ENCODE data around the gene FBXW4. TPM values are rescaled to one million over a fixed set of nuclear protein-coding genes. Genes with fewer than 3 reads are reported as not detected.
A peak's percentile ranks its signal among the peaks of the same experiment; 100 is the strongest.

The FBXW4 gene
- polyA plus RNA-seq, 1 of the 3 experiments (the other 2 are of a cell fraction): 27.6 TPM

DNA sequence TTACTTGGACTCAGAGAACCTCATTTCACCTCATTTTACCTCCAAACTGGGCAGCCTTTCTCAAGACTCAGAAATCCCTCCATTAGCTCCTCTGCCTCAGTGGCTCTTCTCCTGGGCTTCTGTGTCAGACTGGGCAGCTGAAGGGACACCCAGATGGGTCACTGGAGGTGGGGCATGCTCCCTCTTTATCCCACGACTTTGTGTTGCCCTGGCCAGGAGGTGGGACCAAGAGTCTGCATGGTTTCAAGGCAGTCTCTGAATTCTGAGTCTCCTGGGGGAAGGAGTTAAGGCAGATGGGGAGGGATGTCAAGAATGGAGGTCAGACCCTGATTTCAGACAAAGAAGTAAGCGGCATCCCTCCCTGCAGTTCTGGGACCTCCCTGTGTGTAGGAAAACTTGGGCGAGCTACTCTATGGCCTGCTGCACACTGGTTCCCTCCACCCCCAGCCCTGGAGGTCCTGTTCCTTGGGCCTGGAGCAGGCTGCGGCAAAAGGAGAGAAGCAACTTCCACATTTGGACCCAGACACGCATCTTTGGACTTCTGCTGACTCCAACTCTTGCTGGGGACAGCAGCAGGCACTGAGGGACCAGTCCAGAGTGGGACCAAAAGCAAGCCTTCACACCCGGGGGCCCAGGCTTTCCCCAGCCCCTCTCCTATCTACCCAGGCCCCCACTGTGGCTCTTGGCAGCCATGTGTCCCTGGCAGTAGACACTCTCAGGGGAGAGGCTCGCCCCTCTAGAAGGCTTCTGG is 117.7 kb downstream of the FBXW4 start:
- Histone ChIP-seq H3K27me3 (ENCODE audit: insufficient read depth) (no peaks in the 10 kb centered on the region), H3K4me1 (ENCODE audit: control insufficient read depth in 1 of 2, insufficient read depth in 2 of 2, low read depth in 1 of 2, low read length in 1 of 2) (peaks cover 0 to 4% of the 10 kb centered on the region in 2 experiments; a peak in 1 of 4 replicates), H3K4me3 (ENCODE audit: low read depth in 2 of 2, low read length in 1 of 2) (no peak overlapping the region), H3K9ac (no peak overlapping the region), H3K79me2 (ENCODE audit: insufficient read depth) (no peaks in the 10 kb centered on the region), H4K20me1 (ENCODE audit: insufficient read depth) (no peaks in the 10 kb centered on the region), H3K9me3 (no peaks in the 10 kb centered on the region), H3K27ac (ENCODE audit: low read depth in 2 of 2, low read length in 1 of 2) (no peak overlapping the region), H3K4me2 (no peak overlapping the region), H3K36me3 (replicated peaks in 1 of 2; ENCODE audit: control insufficient read depth in 1 of 2, insufficient read depth in 2 of 2, low read length in 1 of 2) (peaks cover 0 to 27% of the 10 kb centered on the region in 2 experiments), H2AFZ (ENCODE audit: low read depth) (no peak overlapping the region), H3K9me2 (no peaks in the 10 kb centered on the region), H3F3A (replicated peaks; ENCODE audit: insufficient read depth) (no peaks in the 10 kb centered on the region)
- ChIA-PET POLR2A (interaction anchor here (1.1 kb wide), 1 partner anchor 225 kb away, joined by 3 read pairs; no protein-coding TSS in a partner anchor), CTCF (interaction anchor here (1.5 to 4.1 kb wide), 4 partner anchors 7 to 363 kb away, joined by 6 to 26 read pairs (median 8); no protein-coding TSS in a partner anchor)
- peak; percentile 15 for DNase-seq
- 67% methylated on average over 4 of the region's 7 CpGs for WGBS (ENCODE audit: low lambda C conversion rate)
- TF ChIP-seq, protein P1, sequence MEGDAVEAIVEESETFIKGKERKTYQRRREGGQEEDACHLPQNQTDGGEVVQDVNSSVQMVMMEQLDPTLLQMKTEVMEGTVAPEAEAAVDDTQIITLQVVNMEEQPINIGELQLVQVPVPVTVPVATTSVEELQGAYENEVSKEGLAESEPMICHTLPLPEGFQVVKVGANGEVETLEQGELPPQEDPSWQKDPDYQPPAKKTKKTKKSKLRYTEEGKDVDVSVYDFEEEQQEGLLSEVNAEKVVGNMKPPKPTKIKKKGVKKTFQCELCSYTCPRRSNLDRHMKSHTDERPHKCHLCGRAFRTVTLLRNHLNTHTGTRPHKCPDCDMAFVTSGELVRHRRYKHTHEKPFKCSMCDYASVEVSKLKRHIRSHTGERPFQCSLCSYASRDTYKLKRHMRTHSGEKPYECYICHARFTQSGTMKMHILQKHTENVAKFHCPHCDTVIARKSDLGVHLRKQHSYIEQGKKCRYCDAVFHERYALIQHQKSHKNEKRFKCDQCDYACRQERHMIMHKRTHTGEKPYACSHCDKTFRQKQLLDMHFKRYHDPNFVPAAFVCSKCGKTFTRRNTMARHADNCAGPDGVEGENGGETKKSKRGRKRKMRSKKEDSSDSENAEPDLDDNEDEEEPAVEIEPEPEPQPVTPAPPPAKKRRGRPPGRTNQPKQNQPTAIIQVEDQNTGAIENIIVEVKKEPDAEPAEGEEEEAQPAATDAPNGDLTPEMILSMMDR (IDR thresholded peaks at IDR 0.05): no peak
- TF ChIP-seq FOXJ3 (CRISPR knock-in tag; IDR thresholded peaks at IDR 0.05) (no peak), RAD21 (IDR thresholded peaks at IDR 0.05; ENCODE audit: low read length) (no peak), TAF1 (IDR thresholded peaks at IDR 0.05; ENCODE audit: borderline replicate concordance, low read depth, low read length) (no peak), FOSL2 (IDR thresholded peaks at IDR 0.05; ENCODE audit: borderline replicate concordance, low read depth) (no peak), TEAD4 (IDR thresholded peaks at IDR 0.05; ENCODE audit: borderline replicate concordance, insufficient read depth) (no peak), RCOR1 (IDR thresholded peaks at IDR 0.05; ENCODE audit: low read length) (no peak), MXI1 (IDR thresholded peaks at IDR 0.05; ENCODE audit: low read depth, low read length) (no peak), JUND (IDR thresholded peaks at IDR 0.05) (no peak)

DNA sequence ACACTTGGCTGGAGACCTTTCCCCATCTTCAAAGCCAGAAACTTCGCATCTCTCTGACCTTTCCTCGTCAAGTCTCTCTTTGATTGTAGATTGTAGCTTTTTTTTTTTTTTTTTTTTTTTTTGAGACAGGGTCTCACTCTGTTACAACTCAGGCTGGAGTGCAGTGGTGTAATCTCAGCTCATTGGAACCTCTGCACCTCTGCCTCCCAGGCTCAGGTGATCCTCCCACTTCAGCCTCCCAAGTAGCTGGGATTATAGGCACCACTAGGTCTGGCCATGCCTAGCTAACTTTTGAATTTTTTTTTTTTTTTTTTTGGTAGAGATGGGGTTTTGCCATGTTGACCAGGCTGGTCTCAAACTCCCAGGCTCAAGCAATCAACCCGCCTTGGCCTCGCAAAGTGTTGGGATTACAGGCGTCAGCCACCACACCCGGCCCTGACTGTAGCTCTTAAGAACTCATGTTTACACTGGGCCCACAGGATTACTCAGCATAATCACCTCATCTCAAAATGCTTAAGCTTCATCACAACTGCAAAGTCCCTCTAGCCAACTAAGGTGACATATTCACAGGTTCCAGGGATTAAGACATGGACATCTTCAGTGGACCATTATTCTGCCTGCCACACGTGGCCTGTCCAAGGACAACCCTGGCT is 118.6 kb downstream of the FBXW4 start:
- no peaks in the 10 kb centered on the region for H3K9me3 ChIP-seq
- no peak overlapping the region for H3K27ac ChIP-seq (ENCODE audit: low read depth in 2 of 2, low read length in 1 of 2)
- no peak for DNase-seq
- H3K9me2 ChIP-seq: no peaks in the 10 kb centered on the region
- no peak overlapping the region for H3K9ac ChIP-seq
- CTCF ChIA-PET: interaction anchor here (0.9 to 4.1 kb wide), 3 partner anchors 11 to 362 kb away, joined by 3 to 26 read pairs (median 6); partner anchors contain the start of genes DPCD and POLL
- no peak overlapping the region for H2AFZ ChIP-seq (ENCODE audit: low read depth)
- WGBS (ENCODE audit: low lambda C conversion rate): 94% methylated on average over 7 of the region's 7 CpGs
- TF ChIP-seq MEF2A (IDR thresholded peaks at IDR 0.05; ENCODE audit: borderline replicate concordance, low read depth) (no peak), GABPA (IDR thresholded peaks at IDR 0.05; ENCODE audit: low read depth) (no peak), POLR2AphosphoS5 (IDR thresholded peaks at IDR 0.05; ENCODE audit: low read depth, low read length) (no peak), SMC3 (IDR thresholded peaks at IDR 0.05; ENCODE audit: low read depth, low read length) (no peak)
- H4K20me1 ChIP-seq (ENCODE audit: insufficient read depth): no peaks in the 10 kb centered on the region
- no peaks in the 10 kb centered on the region for H3F3A ChIP-seq (replicated peaks; ENCODE audit: insufficient read depth)
- H3K4me3 ChIP-seq (ENCODE audit: low read depth in 2 of 2, low read length in 1 of 2): no peak overlapping the region
- POLR2A ChIA-PET: interaction anchor here (0.6 kb wide), 2 partner anchors 363 to 804 kb away, joined by 3 to 4 read pairs; no protein-coding TSS in a partner anchor
- no peaks in the 10 kb centered on the region for H3K27me3 ChIP-seq (ENCODE audit: insufficient read depth)
- H3K36me3 ChIP-seq (replicated peaks in 1 of 2; ENCODE audit: control insufficient read depth in 1 of 2, insufficient read depth in 2 of 2, low read length in 1 of 2): peaks cover 0 to 25% of the 10 kb centered on the region in 2 experiments
- H3K4me1 ChIP-seq (ENCODE audit: control insufficient read depth in 1 of 2, insufficient read depth in 2 of 2, low read depth in 1 of 2, low read length in 1 of 2): no peaks in the 10 kb centered on the region; a peak in 1 of 4 replicates
- H3K79me2 ChIP-seq (ENCODE audit: insufficient read depth): no peaks in the 10 kb centered on the region
- no peak overlapping the region for H3K4me2 ChIP-seq
